CD4-positive, alpha-beta T cell treated with Interleukin-6 for 4 hours (primary cell): ENCODE measurements around the gene C11orf24.
"Not testable (repeated sequence)": the region's sequence is repeated elsewhere in the genome, so short reads cannot be mapped to it uniquely, and the experiment has no call there.

Experiments used
- DNase-seq: peaks from one replicate; pipeline ENCODE4 v3.0.0-alpha.2; 2020; ENCODE audit warnings: mixed read lengths

Gene C11orf24

GRCh38 chr11:68243847-68244246 lies 27.9 kb downstream of the C11orf24 start:
- not testable (repeated sequence) for DNase-seq

- DNase-seq, result no peak
These were observed 29.2 kb downstream of the C11orf24 start for GRCh38 chr11:68242616-68243015.

GRCh38 chr11:68231621-68232020 lies 40.2 kb downstream of the C11orf24 start:
- DNase-seq, result no peak

- no peak for DNase-seq
These were observed 42.2 kb downstream of the C11orf24 start for GRCh38 chr11:68229601-68230000.

GRCh38 chr11:68226421-68226820 lies 45.4 kb downstream of the C11orf24 start:
- no peak for DNase-seq

GRCh38 chr11:68224606-68225005 lies 47.2 kb downstream of the C11orf24 start:
- no peak for DNase-seq

- DNase-seq, result no peak
These were observed 48.5 kb downstream of the C11orf24 start for GRCh38 chr11:68223275-68223674.

GRCh38 chr11:68221406-68221805 lies 50.4 kb downstream of the C11orf24 start:
- no peak for DNase-seq

- DNase-seq, result no peak
These were observed 55.4 kb downstream of the C11orf24 start for GRCh38 chr11:68216171-68216938.

- no peak for DNase-seq
These were observed 56.1 kb downstream of the C11orf24 start for GRCh38 chr11:68215524-68216170.

- peak; percentile 31 for DNase-seq
These were observed 56.7 kb downstream of the C11orf24 start for GRCh38 chr11:68215087-68215445.

GRCh38 chr11:68214173-68215086 lies 57.3 kb downstream of the C11orf24 start:
- DNase-seq, result no peak

- peak; percentile 84 for DNase-seq
These were observed 58.1 kb downstream of the C11orf24 start for GRCh38 chr11:68213555-68214172.

GRCh38 chr11:68213135-68213515 lies 58.6 kb downstream of the C11orf24 start, which contains the start of gene KMT5B:
Gene KMT5B, minus strand, starts transcription at chr11:68213296. Its CDS starts 23,220 bp downstream, at chr11:68190076.
- DNase-seq, result peak; percentile 63

GRCh38 chr11:68212421-68213134 lies 59.2 kb downstream of the C11orf24 start:
- DNase-seq, result peak; percentile 57

- DNase-seq, result peak; percentile 27
These were observed 60.2 kb downstream of the C11orf24 start for GRCh38 chr11:68211546-68211945.
